Measurements from ENCODE around the gene TBL1XR1.
"Not testable (repeated sequence)": the region's sequence is repeated elsewhere in the genome, so short reads cannot be mapped to it uniquely, and the experiment has no call there.

TBL1XR1 gene

DNA sequence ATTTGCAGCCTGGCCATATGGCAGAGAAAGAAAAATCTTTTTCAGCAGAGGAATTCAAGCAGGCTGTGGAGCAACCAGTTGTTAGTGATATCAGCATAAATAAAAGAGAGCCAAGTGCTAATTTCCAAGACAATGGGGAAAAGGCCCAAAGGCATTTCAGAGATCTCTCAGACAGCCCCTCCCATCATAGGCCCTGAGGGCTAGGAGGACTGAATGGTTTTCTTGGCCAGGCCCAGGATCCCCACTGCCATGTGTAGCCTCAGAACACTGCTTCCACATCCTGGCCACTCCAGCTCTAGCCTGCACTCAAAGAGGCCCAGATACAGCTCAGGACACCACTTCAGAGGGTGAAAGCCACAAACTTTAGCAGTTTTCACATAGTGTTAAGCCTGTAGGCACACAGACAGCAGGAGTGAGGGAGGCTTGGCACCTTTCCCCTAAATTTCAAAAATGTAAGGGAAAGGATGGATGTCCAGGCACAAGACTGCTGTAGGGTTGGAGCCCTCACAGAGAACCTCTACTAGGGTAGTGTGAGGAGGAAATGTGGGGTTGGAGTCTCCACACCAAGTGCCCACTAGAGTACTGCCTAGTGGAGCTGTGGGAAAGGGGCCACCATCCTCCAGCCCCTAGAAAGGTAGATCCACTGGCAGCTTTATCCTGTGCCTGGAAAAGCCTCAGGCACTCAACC lies 191.4 kb downstream of the TBL1XR1 start:
- H3K27me3 ChIP-seq (ENCODE audit: insufficient read depth, low read length), result no peaks in the 10 kb centered on the region
- peaks cover 4% of the 10 kb centered on the region for H3K9me3 ChIP-seq (ENCODE audit: low read length)
- no peak overlapping the region for H2AFZ ChIP-seq (ENCODE audit: low read depth, low read length)
- no peaks in the 10 kb centered on the region for H3K36me3 ChIP-seq (ENCODE audit: insufficient read depth, low read length)
- no peak overlapping the region for H3K4me3 ChIP-seq (ENCODE audit: low read length)
- H3K4me1 ChIP-seq (ENCODE audit: insufficient read depth, low read length), result no peaks in the 10 kb centered on the region

DNA sequence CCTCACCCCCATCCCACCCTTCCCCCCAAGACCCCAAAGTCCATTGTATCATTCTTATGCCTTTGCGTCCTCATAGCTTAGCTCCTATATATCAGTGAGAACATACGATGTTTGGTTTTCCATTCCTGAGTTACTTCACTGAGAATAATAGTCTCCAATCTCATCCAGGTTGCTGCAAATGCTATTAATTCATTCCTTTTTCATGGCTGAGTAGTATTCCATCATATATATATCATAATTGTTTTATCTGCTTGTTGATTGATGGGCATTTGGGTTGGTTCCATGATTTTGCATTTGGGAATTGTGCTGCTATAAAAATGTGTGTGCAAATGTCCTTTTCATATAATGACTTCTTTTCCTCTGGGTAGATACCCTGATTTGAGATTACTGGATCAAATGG lies 197.1 kb downstream of the TBL1XR1 start:
- not testable (repeated sequence) for H3K27me3 ChIP-seq (ENCODE audit: insufficient read depth, low read length); H3K36me3 ChIP-seq (ENCODE audit: insufficient read depth, low read length); H3K9me3 ChIP-seq (ENCODE audit: low read length); H3K4me1 ChIP-seq (ENCODE audit: insufficient read depth, low read length); H3K4me3 ChIP-seq (ENCODE audit: low read length); H2AFZ ChIP-seq (ENCODE audit: low read depth, low read length)

DNA sequence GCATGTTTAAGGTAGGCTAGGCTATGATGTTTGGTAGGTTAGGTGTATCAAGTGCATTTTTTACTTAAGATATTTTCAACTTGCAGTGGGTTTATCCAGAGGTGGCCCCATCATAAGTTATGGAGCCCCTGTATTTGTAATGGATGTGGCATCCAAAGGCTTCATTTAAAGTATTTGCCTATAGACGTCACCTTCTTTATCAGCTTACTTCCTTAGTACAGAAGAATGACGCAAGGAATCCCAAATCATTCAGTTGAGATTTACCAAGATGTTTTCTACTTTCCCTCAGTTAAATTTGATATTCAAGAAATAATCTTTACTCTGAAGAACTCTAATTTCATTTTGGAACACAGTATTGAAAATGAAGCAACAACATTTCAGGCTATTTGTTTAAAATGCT lies 201.3 kb downstream of the TBL1XR1 start:
- Histone ChIP-seq H3K4me1 (ENCODE audit: insufficient read depth, low read length) (no peaks in the 10 kb centered on the region), H2AFZ (ENCODE audit: low read depth, low read length) (no peak overlapping the region), H3K36me3 (ENCODE audit: insufficient read depth, low read length) (no peaks in the 10 kb centered on the region), H3K27me3 (ENCODE audit: insufficient read depth, low read length) (no peaks in the 10 kb centered on the region), H3K4me3 (ENCODE audit: low read length) (no peak overlapping the region), H3K9me3 (ENCODE audit: low read length) (no peaks in the 10 kb centered on the region)

DNA sequence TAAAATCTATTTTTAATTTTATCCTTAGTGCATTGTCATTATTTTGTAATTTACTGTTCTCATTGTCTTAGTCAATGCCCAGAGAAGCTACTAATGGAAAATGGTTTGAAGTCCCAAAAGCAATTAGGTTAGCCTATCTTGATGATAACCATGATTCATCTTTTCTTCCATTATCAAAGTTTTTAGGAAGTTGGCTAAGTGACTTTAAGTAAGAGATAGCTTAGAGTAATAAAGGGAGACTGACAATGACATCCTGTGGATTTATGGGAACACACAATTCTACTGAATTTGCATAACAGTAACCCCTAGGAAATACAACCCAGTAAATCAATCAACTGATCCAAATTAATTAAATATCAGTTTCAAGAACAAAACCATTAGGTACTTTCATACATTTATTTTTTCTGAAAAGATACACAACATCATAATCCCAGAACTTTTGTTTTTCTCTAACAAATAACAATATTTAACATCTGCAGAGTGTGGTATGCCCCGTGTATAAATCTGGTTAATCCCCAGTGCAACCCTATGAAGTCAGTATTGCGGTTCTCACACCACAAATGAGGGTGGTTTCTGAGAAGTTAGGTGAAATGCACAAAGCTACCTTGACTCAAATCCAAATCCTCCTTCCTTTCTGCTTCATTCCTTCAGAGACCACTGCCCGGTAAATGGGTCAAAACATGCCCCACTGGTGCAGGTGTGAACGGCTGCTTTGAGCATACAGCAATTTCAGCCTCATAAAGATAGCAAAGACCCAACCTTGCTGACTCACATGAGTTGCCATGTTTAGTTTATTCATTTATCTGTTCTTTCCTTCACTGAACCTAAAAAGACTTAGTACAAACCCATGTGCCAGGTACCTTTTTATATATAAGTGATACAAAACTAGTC lies 202.1 kb downstream of the TBL1XR1 start:
- Histone ChIP-seq H3K9me3 (ENCODE audit: low read length) (no peaks in the 10 kb centered on the region), H3K4me1 (ENCODE audit: insufficient read depth, low read length) (no peaks in the 10 kb centered on the region), H3K27me3 (ENCODE audit: insufficient read depth, low read length) (no peaks in the 10 kb centered on the region), H2AFZ (ENCODE audit: low read depth, low read length) (no peak overlapping the region), H3K36me3 (ENCODE audit: insufficient read depth, low read length) (no peaks in the 10 kb centered on the region), H3K4me3 (ENCODE audit: low read length) (no peak overlapping the region)

DNA sequence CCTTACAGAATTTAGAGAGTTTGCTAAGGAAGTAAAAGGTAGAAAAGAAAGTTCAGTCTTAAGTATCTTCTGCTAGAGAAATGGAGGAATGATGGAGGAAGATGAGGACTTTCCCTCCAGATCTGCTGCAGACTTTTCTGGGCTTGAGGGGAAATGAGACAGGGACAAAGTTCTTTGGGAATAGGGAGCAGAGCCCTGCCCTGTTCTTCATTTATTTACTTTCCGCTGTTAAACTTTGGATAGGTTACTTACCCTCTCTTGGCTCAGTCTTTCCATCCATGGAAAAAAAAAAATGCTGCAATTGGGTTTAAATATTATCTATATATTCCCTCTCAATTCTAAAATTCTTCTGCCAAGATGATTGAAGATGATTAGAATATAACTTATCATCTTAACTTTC lies 202.9 kb downstream of the TBL1XR1 start:
- H3K4me1 ChIP-seq (ENCODE audit: insufficient read depth, low read length), result no peaks in the 10 kb centered on the region
- H3K36me3 ChIP-seq (ENCODE audit: insufficient read depth, low read length), result no peaks in the 10 kb centered on the region
- no peaks in the 10 kb centered on the region for H3K9me3 ChIP-seq (ENCODE audit: low read length)
- no peaks in the 10 kb centered on the region for H3K27me3 ChIP-seq (ENCODE audit: insufficient read depth, low read length)
- no peak overlapping the region for H3K4me3 ChIP-seq (ENCODE audit: low read length)
- no peak overlapping the region for H2AFZ ChIP-seq (ENCODE audit: low read depth, low read length)

DNA sequence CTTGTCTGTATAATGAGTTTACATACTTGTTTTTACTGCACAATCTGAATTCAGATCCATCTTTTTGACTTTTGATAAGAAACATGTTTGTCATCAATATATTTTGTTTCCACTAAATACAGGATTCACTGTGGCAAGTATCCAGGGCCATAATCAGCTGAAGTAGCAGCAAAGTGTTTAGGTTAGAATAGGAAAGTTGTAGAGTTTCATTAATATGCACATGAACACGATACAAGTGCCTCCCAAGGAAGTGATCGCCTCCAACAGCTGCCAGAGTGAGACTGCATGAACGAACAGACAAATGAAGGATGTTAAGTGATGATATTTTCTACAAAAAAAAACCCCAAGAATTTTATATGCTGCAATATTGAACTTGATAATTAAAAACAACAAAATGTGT lies 204.3 kb downstream of the TBL1XR1 start:
- Histone ChIP-seq H3K27me3 (ENCODE audit: insufficient read depth, low read length) (no peaks in the 10 kb centered on the region), H3K9me3 (ENCODE audit: low read length) (no peaks in the 10 kb centered on the region), H2AFZ (ENCODE audit: low read depth, low read length) (no peak overlapping the region), H3K4me1 (ENCODE audit: insufficient read depth, low read length) (no peaks in the 10 kb centered on the region), H3K4me3 (ENCODE audit: low read length) (no peak overlapping the region), H3K36me3 (ENCODE audit: insufficient read depth, low read length) (no peaks in the 10 kb centered on the region)

DNA sequence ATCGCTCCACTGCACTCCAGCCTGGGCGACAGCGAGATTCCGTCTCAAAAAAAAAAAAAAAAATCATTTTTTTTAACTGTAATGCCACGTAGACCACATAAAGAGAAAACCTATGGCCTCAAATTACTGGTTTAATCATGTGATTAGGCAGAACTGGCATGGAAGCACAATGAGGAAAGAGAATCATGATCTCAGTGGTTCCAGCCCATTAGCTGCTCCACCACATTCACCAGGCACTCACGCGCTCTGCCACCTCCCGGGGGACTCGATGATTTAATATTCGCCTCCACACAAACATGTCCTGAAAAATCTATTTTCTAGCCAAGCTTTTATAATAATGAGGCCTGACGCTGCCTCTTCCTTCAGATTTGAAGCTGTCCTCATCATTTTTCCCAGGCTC lies 204.7 kb downstream of the TBL1XR1 start:
- H3K9me3 ChIP-seq (ENCODE audit: low read length), result no peaks in the 10 kb centered on the region
- H3K4me3 ChIP-seq (ENCODE audit: low read length), result no peak overlapping the region
- no peaks in the 10 kb centered on the region for H3K36me3 ChIP-seq (ENCODE audit: insufficient read depth, low read length)
- no peaks in the 10 kb centered on the region for H3K4me1 ChIP-seq (ENCODE audit: insufficient read depth, low read length)
- no peak overlapping the region for H2AFZ ChIP-seq (ENCODE audit: low read depth, low read length)
- H3K27me3 ChIP-seq (ENCODE audit: insufficient read depth, low read length), result no peaks in the 10 kb centered on the region

DNA sequence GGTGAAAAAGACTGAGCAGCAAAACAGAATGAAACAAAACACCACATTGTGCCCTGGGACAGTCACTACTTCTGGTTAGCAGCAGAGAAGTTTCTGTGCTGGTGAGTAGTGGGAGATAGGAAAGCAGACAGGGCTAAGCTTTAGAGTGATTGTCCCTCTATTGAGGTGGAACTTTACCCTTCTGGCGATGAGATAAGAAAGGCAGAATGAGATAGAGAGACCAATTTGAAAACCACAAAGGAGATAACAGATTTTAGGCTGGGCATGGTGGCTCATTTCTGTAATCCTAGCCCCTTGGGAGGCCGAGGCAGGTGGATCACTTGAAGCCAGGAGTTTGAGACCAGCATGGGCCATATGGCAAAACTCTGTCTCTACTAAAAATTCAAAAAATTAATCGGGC lies 208.5 kb downstream of the TBL1XR1 start:
- Histone ChIP-seq H3K27me3 (ENCODE audit: insufficient read depth, low read length) (no peaks in the 10 kb centered on the region), H3K4me1 (ENCODE audit: insufficient read depth, low read length) (no peaks in the 10 kb centered on the region), H3K9me3 (ENCODE audit: low read length) (no peaks in the 10 kb centered on the region), H2AFZ (ENCODE audit: low read depth, low read length) (no peak overlapping the region), H3K36me3 (ENCODE audit: insufficient read depth, low read length) (no peaks in the 10 kb centered on the region), H3K4me3 (ENCODE audit: low read length) (no peak overlapping the region)

DNA sequence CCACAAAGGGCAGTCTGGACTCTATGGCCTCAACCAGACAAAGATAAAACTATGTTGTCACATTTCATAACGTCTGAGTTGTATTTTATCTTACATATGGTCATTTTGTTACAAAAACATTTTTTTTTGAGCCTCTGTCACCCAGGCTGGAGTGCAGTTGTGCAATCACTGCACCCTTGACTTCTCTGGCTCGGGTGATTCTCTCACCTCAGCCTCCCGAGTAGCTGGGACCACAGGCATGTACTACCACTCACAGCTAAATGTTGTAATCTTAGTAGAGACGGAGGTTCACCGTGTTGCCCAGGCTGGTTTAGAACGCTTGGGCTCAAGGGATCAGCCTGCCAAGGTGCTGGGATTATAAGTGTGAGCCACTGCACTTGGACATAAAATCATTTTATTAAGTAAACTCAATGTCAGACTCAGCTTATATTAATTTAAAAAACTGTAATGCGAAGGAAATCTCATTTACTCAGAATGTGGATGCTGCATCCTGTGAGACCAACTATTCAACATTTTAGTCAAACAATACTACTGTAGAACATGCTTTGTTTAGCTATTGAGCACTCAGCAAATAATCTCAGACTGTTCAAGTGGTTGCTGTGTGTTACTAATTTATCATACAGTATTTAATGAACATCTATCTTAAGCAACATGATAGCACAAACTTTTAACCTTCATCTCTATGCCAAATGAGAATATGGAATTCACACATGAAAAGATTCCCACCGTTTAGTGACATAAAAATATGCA lies 209.2 kb downstream of the TBL1XR1 start:
- Histone ChIP-seq H2AFZ (ENCODE audit: low read depth, low read length) (no peak overlapping the region), H3K27me3 (ENCODE audit: insufficient read depth, low read length) (no peaks in the 10 kb centered on the region), H3K9me3 (ENCODE audit: low read length) (no peaks in the 10 kb centered on the region), H3K4me1 (ENCODE audit: insufficient read depth, low read length) (no peaks in the 10 kb centered on the region), H3K36me3 (ENCODE audit: insufficient read depth, low read length) (no peaks in the 10 kb centered on the region), H3K4me3 (ENCODE audit: low read length) (no peak overlapping the region)

DNA sequence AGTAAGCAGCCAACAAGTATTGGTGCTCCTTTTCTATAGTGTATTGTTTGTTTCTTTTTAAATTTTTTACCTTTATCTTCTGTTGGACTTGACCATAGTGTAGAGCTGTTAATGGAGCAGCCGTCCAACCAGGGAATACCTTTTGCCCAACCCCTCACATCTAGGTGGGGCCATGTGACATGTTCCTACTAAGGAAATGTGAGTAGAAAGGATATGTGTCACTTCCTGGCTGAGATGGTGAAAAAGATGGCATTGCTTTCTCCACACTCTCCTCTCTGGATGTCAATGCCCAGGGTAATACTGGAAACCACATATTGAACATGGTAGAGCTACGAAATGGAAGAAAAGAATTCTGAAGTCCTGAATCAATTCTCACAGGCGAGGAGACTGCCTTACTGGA lies 218.8 kb downstream of the TBL1XR1 start:
- Histone ChIP-seq H3K4me1 (ENCODE audit: insufficient read depth, low read length) (peaks cover 2% of the 10 kb centered on the region), H3K27me3 (ENCODE audit: insufficient read depth, low read length) (no peaks in the 10 kb centered on the region), H3K36me3 (ENCODE audit: insufficient read depth, low read length) (no peaks in the 10 kb centered on the region), H3K9me3 (ENCODE audit: low read length) (no peaks in the 10 kb centered on the region), H3K4me3 (ENCODE audit: low read length) (no peak overlapping the region), H2AFZ (ENCODE audit: low read depth, low read length) (no peak overlapping the region)

DNA sequence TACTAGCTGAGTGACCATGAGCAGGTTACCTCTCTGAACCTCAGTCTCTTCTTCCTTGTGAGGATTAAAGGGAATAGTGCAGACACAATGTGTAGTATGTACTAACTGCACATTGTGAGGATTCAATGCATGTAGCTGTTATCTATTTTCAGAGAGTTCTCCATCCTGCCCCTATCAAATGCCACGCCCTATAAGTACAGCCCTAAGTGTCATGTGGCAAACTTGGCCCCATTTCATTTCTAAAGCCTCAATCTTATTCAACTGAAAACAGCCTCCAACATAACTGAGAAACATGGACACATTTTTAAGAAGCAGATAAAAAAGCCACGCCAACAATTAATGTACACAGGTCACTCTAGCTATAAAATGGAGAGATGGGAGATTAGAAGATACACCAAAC lies 220.0 kb downstream of the TBL1XR1 start:
- H2AFZ ChIP-seq (ENCODE audit: low read depth, low read length), result no peak overlapping the region
- H3K9me3 ChIP-seq (ENCODE audit: low read length), result no peaks in the 10 kb centered on the region
- peaks cover 2% of the 10 kb centered on the region for H3K4me1 ChIP-seq (ENCODE audit: insufficient read depth, low read length)
- H3K27me3 ChIP-seq (ENCODE audit: insufficient read depth, low read length), result no peaks in the 10 kb centered on the region
- H3K36me3 ChIP-seq (ENCODE audit: insufficient read depth, low read length), result no peaks in the 10 kb centered on the region
- no peak overlapping the region for H3K4me3 ChIP-seq (ENCODE audit: low read length)

DNA sequence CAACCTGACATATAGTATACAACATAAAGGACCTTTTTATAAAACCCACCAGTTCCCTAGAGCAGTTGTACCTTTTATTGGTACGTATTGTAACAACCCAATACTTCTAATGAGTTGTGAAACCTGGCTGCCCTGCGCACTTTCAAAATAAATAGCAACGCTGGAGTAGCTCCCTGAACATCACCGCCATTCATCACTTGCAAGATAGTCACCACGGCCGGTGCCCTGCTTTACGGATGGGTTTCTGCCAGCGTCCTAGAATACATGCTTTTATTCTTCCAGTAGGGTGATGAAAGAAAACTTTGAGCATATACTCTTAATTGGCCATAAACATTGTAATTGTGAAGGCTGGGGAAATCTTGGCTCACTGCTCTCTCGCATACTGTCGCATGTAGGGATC lies 220.7 kb downstream of the TBL1XR1 start:
- Histone ChIP-seq H3K4me3 (ENCODE audit: low read length) (no peak overlapping the region), H3K27me3 (ENCODE audit: insufficient read depth, low read length) (no peaks in the 10 kb centered on the region), H2AFZ (ENCODE audit: low read depth, low read length) (no peak overlapping the region), H3K36me3 (ENCODE audit: insufficient read depth, low read length) (no peaks in the 10 kb centered on the region), H3K4me1 (ENCODE audit: insufficient read depth, low read length) (peaks cover 2% of the 10 kb centered on the region), H3K9me3 (ENCODE audit: low read length) (no peaks in the 10 kb centered on the region)

DNA sequence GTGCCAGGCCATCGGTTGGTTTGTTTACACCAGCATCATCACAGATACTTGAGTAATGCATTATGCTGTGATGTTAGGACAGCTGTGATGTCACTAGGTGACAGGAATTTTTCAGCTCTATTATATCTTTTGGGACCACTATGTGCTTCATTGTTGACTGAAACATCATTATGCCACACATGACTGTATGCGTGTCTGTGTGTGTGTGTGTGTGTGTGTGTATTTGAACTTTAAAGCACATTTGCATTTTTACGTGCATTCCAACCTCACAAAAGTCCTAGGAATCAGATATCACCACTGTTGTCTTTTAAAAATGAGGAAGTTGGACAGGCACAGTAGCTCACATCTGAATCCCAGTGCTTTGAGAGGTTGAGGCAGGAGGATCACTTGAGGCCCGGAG lies 223.0 kb downstream of the TBL1XR1 start:
- Histone ChIP-seq H3K36me3 (ENCODE audit: insufficient read depth, low read length) (no peaks in the 10 kb centered on the region), H3K4me1 (ENCODE audit: insufficient read depth, low read length) (peaks cover 2% of the 10 kb centered on the region), H2AFZ (ENCODE audit: low read depth, low read length) (no peak overlapping the region), H3K9me3 (ENCODE audit: low read length) (no peaks in the 10 kb centered on the region), H3K27me3 (ENCODE audit: insufficient read depth, low read length) (no peaks in the 10 kb centered on the region), H3K4me3 (ENCODE audit: low read length) (no peak overlapping the region)

All from neuron (in vitro differentiated cells).